Left lung (tissue), 10 donors: ENCODE results near the gene VRK2. TPM values are rescaled to one million over a fixed set of nuclear protein-coding genes. Genes with fewer than 3 reads are reported as not detected.
"Not testable (repeated sequence)": the region's sequence is repeated elsewhere in the genome, so short reads cannot be mapped to it uniquely, and the experiment has no call there.

ENCODE experiments used
- ATAC-seq: fragments of 200-7000 bp; cut with Tn5 transposase; one replicate; pipeline ENCODE4 v1.9.1; 2020; ENCODE audit warnings: moderate library complexity
- DNase-seq, 4 donors: peaks; one replicate each; pipeline ENCODE4 v3.0.0-alpha.2; 2013 to 2020
- H3K27ac ChIP-seq, 2 donors: fragments of 200-600 bp; sonication (generic) in 1 of 2; one replicate each; pipeline versions ENCODE4 v1.5.0 to v1.8.0; 2020 to 2021
- H3K27me3 ChIP-seq, 2 donors: fragments of 200-600 bp; sonication (generic) in 1 of 2; one replicate each; pipeline versions ENCODE4 v1.5.0 to v1.8.0; 2020 to 2021
- H3K36me3 ChIP-seq, 2 donors: fragments of 200-600 bp; sonication (generic) in 1 of 2; one replicate each; pipeline versions ENCODE4 v1.5.0 to v1.8.0; 2020 to 2021
- H3K4me1 ChIP-seq, 2 donors: fragments of 200-600 bp; one replicate each; pipeline ENCODE4 v1.8.0; 2021
- H3K4me3 ChIP-seq, 2 donors: fragments of 200-600 bp; sonication (generic) in 1 of 2; one replicate each; pipeline versions ENCODE4 v1.5.0 to v1.8.0; 2020 to 2021; ENCODE audit warnings: mild to moderate bottlenecking in 1 of 2
- H3K9me3 ChIP-seq, 2 donors: fragments of 200-600 bp; sonication (generic) in 1 of 2; one replicate each; pipeline versions ENCODE4 v1.5.0 to v1.8.0; 2020 to 2021
- CTCF ChIP-seq, 2 donors: fragments of 200-600 bp; sonication (generic) in 1 of 2; IDR thresholded peaks; one replicate each; pipeline versions ENCODE4 v1.5.0 to v1.8.0; 2021; ENCODE audit warnings: antibody characterized with exemption in 2 of 2
- intact Hi-C, 2 donors: fragments of 100-400 bp; cut with DNase I; formaldehyde crosslinking; loops; one replicate each; pipeline versions ENCODE4 v1.11.2 to v1.14.2; 2022
- polyA plus RNA-seq, 6 donors: library from polyadenylated mRNA; unstranded; fragments of 120-200 nt; gene quantifications; one replicate each; pipeline ENCODE4 v1.2.1, GENCODE V29; 2013; ENCODE audit not compliant: insufficient read length in 6 of 6
- total RNA-seq, 2 donors: library from RNA; stranded (reverse); fragmentation: NEBNext Ultra II Directional; extraction: Animal tissue kit (Norgen Biotek cat#: 25700); gene quantifications; one replicate each; pipeline ENCODE4 v1.2.1, GENCODE V29; 2021
- donor health status: DM: no; HTN: yes; CAD: no.
- donor health status: DM: no; HTN: no; CAD: no.

Gene VRK2
- total and polyA plus RNA-seq, 8 donors: 18.2 to 28.0 (median 24.1) TPM

DNA sequence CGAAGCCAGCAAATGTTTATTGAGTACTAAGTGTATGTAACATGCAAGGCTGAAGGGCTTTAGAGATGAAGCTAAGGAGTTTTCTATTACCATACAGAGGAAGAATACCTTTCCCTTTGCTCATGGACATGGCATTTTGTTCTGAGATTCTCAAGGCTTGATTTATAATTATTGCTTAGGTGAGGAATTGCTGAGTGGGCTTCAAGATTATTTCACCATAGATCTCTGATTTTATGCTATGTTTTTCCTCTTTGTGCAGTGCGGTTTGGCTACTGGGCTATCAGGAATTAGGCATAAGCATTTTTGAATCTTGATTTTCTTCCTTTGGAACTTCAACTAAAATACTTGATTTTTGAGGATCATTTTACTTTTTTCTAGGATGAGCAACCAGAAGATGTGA, 42.5 kb downstream of the VRK2 start:
- no peak for ATAC-seq
- Histone ChIP-seq H3K27me3 (no peaks in the 10 kb centered on the region), H3K27ac (no peak overlapping the region), H3K4me1 (no peaks in the 10 kb centered on the region), H3K4me3 (no peak overlapping the region), H3K36me3 (peaks cover 0 to 38% of the 10 kb centered on the region in 2 donors), H3K9me3 (peaks cover 0 to 5% of the 10 kb centered on the region in 2 donors)
- intact Hi-C loops: no loop called here
- DNase-seq: no peak
- TF ChIP-seq CTCF (IDR thresholded peaks at IDR 0.05): no peak

DNA sequence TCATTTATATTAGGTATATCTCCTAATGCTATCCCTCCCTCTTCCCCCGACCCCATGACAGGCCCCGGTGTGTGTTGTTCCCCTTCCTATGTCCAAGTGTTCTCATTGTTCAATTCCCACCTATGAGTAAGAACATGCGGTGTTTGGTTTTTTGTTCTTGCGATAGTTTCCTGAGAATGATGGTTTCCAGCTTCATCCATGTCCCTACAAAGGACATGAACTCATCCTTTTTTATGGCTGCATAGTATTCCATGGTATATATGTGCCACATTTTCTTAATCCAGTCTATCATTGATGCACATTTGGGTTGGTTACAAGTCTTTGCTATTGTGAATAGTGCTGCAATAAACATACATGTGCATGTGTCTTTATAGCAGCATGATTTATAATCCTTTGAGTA, 46.2 kb downstream of the VRK2 start:
- intact Hi-C loops: not testable (repeated sequence)

DNA sequence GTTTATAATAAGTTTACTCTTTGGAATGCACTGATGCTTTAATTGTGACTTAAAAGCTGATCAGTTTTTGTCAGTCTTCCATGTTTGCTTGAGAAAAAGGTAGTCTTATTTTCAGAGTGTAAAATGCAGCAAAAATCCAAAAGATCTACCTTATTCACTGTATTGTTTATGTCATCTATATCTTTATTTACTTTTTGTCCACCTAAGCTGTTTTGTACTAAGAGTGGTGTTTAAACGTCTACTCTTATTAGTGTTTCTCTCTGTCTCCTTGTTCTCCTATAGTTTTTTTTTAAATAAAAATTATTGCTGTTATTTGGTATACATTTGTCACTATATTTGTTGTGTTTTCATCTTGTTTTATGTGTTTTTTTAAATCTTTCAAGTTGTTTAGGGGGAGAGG, 50.4 kb downstream of the VRK2 start:
- Histone ChIP-seq H3K9me3 (peaks cover 0 to 24% of the 10 kb centered on the region in 2 donors), H3K36me3 (peaks cover 0 to 9% of the 10 kb centered on the region in 2 donors), H3K4me1 (no peaks in the 10 kb centered on the region), H3K27ac (no peak overlapping the region), H3K27me3 (no peaks in the 10 kb centered on the region), H3K4me3 (no peak overlapping the region)
- TF ChIP-seq CTCF (IDR thresholded peaks at IDR 0.05): no peak
- ATAC-seq: no peak
- no peak for DNase-seq
- intact Hi-C loops: no loop called here

More for the DNA sequence above, 46.2 kb downstream of the VRK2 start:
- not testable (repeated sequence) for H3K4me3 ChIP-seq, H3K4me1 ChIP-seq, ATAC-seq, H3K27ac ChIP-seq, DNase-seq, H3K27me3 ChIP-seq
- Histone ChIP-seq H3K36me3 (peaks cover 0 to 38% of the 10 kb centered on the region in 2 donors), H3K9me3 (peaks cover 0 to 24% of the 10 kb centered on the region in 2 donors)

- H3K9me3 ChIP-seq: peaks cover 0 to 19% of the 10 kb centered on the region in 2 donors
- no peaks in the 10 kb centered on the region for H3K36me3 ChIP-seq
- ATAC-seq (no peak), DNase-seq (no peak)
- intact Hi-C loops: no loop called here
- H3K4me3 ChIP-seq: no peak overlapping the region
- peak overlapping the region in 1 of 2 donors; percentile 13 for H3K27ac ChIP-seq
- no peaks in the 10 kb centered on the region for H3K4me1 ChIP-seq
- no peaks in the 10 kb centered on the region for H3K27me3 ChIP-seq
- no peak for TF ChIP-seq CTCF (IDR thresholded peaks at IDR 0.05)
These were observed 51.9 kb downstream of the VRK2 start for GRCh38 chr2:58098254-58099095.

DNA sequence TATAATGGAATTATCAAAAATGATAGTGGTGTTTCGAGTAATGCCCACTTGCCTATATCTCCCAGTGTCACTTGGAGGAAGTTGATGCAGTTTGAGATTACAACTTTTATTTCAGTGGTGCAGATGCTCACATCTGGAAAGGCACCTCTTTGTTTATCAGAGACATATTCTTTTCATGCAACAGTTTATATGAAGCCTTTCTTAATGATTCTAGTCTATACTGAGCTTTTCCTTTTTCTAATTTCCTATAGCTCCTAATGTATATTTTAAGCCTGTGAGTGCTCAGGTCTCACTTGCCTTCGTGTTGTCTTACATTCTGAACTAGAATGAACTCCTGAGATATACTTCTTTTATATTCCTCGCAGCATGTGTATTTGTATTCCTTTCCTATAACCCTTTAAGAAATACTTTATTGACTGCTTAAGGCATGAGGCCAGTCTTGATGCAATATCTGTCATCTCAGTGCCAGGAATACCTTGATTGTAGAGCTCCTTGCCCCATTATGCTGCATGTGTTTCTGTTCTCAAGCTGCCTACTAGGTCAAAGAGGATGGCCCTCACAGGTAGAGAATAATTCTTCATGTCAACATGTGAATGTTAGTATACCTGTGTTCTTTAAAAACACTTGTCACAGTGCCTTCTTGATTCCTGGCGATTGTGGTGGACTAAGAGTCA, 52.6 kb downstream of the VRK2 start:
- Histone ChIP-seq H3K27ac (no peak overlapping the region), H3K4me3 (no peak overlapping the region), H3K9me3 (peaks cover 0 to 19% of the 10 kb centered on the region in 2 donors), H3K4me1 (no peaks in the 10 kb centered on the region), H3K36me3 (no peaks in the 10 kb centered on the region), H3K27me3 (no peaks in the 10 kb centered on the region)
- DNase-seq: no peak
- no peak for ATAC-seq
- intact Hi-C loops: no loop called here
- no peak for TF ChIP-seq CTCF (IDR thresholded peaks at IDR 0.05)
